Endothelial cell of umbilical vein (primary cell): Measurements from ENCODE around the gene NCAPG2. TPM values are rescaled to one million over a fixed set of nuclear protein-coding genes. Genes with fewer than 3 reads are reported as not detected.

Experiments
- BruUV-seq: library from RNA; stranded (reverse); fragments of 400-500 nt; replicated peaks from 2 replicates; lab custom pipeline; 2021; lab: Mats Ljungman, UMichigan
- CTCF ChIA-PET: fragments of 300-600, 350-600 bp; sonication (Branson Sonifier 250); formaldehyde crosslinking; loops from one replicate; lab custom pipeline; 2021; ENCODE audit warnings: antibody characterized with exemption, inconsistent platforms; lab: Charles Lee
- POLR2A ChIA-PET: fragments of 300-600, 350-600 bp; sonication (Branson Sonifier 250); formaldehyde crosslinking; loops from one replicate; lab custom pipeline; 2021; ENCODE audit warnings: antibody characterized with exemption, inconsistent platforms; lab: Charles Lee
- DNase-seq: peaks from one replicate; pipeline ENCODE4 v3.0.0-alpha.2; 2011; ENCODE audit warnings: low read depth, low spot score
- FAIRE-seq: peaks from 2 replicates; lab custom pipeline; 2011; peaks lifted over from hg19 to GRCh38; lab: Jason Lieb, UNC
- H2AFZ ChIP-seq: 2 replicates; pipeline ENCODE4 v1.6.0; 2012; ENCODE audit warnings: low read depth, low read length, control low read depth, inconsistent platforms
- H3K27ac ChIP-seq: 2 replicates; pipeline ENCODE4 v1.5.1; 2011; ENCODE audit warnings: low read depth, mild to moderate bottlenecking, control low read depth, low read length, moderate library complexity; ENCODE audit not compliant: insufficient read depth
- H3K27me3 ChIP-seq, 2 experiments: 2 replicates each; pipeline versions ENCODE4 v1.6.0 to v1.6.1; 2011; ENCODE audit warnings: low read length in 2 of 2, mixed read lengths in 1 of 2; ENCODE audit not compliant: control insufficient read depth in 2 of 2, insufficient read depth in 2 of 2
- H3K36me3 ChIP-seq, 2 experiments: 2 replicates in 1 of 2; 3 replicates in 1 of 2; pipeline ENCODE4 v1.5.1; 2011; ENCODE audit warnings: low read length in 2 of 2, mild to moderate bottlenecking in 1 of 2, moderate library complexity in 1 of 2; ENCODE audit not compliant: control insufficient read depth in 2 of 2, insufficient read depth in 2 of 2; ENCODE audit errors: extremely low read depth in 1 of 2
- H3K4me1 ChIP-seq: 3 replicates; pipeline ENCODE4 v1.5.1; 2011; ENCODE audit warnings: mild to moderate bottlenecking, low read length; ENCODE audit not compliant: control insufficient read depth, insufficient read depth; ENCODE audit errors: extremely low read depth
- H3K4me2 ChIP-seq: 2 replicates; pipeline ENCODE4 v1.6.1; 2011; ENCODE audit warnings: low read length, control low read depth, mixed read lengths; ENCODE audit not compliant: insufficient read depth
- H3K4me3 ChIP-seq, 3 experiments: fragments of 200-600 bp in 1 of 3; sonication (generic), shearing (Covaris generic) in 1 of 3; replicated peaks in 1 of 3; 2 replicates each; pipeline ENCODE4 v1.5.1; 2011 to 2016; ENCODE audit warnings: control low read depth in 3 of 3, low read length in 3 of 3, mild to moderate bottlenecking in 2 of 3, inconsistent platforms in 1 of 3, low read depth in 1 of 3, moderate library complexity in 1 of 3; ENCODE audit not compliant: insufficient read depth in 1 of 3
- H3K79me2 ChIP-seq: 2 replicates; pipeline ENCODE4 v1.6.0; 2012; ENCODE audit warnings: low read length, inconsistent platforms; ENCODE audit not compliant: control insufficient read depth, insufficient read depth
- H3K9ac ChIP-seq: replicated peaks from 2 replicates; pipeline ENCODE3; 2011; ENCODE audit warnings: low read length, control low read depth; ENCODE audit not compliant: insufficient read depth; ENCODE audit errors: extremely low read depth
- H3K9me1 ChIP-seq: replicated peaks from 3 replicates; pipeline ENCODE4 v1.6.0; 2011; ENCODE audit warnings: mild to moderate bottlenecking, low read length; ENCODE audit not compliant: control insufficient read depth, insufficient read depth; ENCODE audit errors: extremely low read depth
- H3K9me3 ChIP-seq: replicated peaks from 2 replicates; pipeline ENCODE4 v1.5.1; 2012; ENCODE audit warnings: low read length, inconsistent platforms; ENCODE audit not compliant: control insufficient read depth, insufficient read depth
- H4K20me1 ChIP-seq: replicated peaks from 2 replicates; pipeline ENCODE3; 2011; ENCODE audit warnings: mild to moderate bottlenecking, low read length; ENCODE audit not compliant: control insufficient read depth, insufficient read depth; ENCODE audit errors: extremely low read depth
- EZH2 ChIP-seq: IDR thresholded peaks from 2 replicates; pipeline ENCODE4 v1.6.1; 2012; ENCODE audit warnings: borderline replicate concordance, low read depth, mild to moderate bottlenecking, moderate library complexity, low read length, inconsistent platforms; ENCODE audit not compliant: severe bottlenecking
- FOS ChIP-seq: IDR thresholded peaks from 2 replicates; pipeline ENCODE4 v1.6.1; 2011; ENCODE audit warnings: mild to moderate bottlenecking, low read length, moderate library complexity, borderline replicate concordance; ENCODE audit not compliant: insufficient read depth
- GATA2 ChIP-seq: IDR thresholded peaks from 2 replicates; pipeline ENCODE4 v1.7.0; 2011; ENCODE audit warnings: low read depth, mild to moderate bottlenecking, moderate library complexity, mixed read lengths, low read length; ENCODE audit not compliant: insufficient read length, insufficient read depth
- JUN ChIP-seq: IDR thresholded peaks from 2 replicates; pipeline ENCODE4 v1.6.1; 2011; ENCODE audit warnings: borderline replicate concordance, low read depth; ENCODE audit not compliant: insufficient read length, insufficient read depth
- MYC ChIP-seq: IDR thresholded peaks from one replicate; pipeline ENCODE4 v1.6.1; 2011; ENCODE audit warnings: mild to moderate bottlenecking, low read depth, low read length
- POLR2A ChIP-seq: IDR thresholded peaks from 2 replicates; pipeline ENCODE4 v1.6.1; 2012; ENCODE audit warnings: low read depth, mild to moderate bottlenecking, control low read depth, low read length
- POLR2AphosphoS5 ChIP-seq: IDR thresholded peaks from 2 replicates; pipeline ENCODE4 v1.6.1; 2012; ENCODE audit warnings: low read depth, mild to moderate bottlenecking, control low read depth, low read length, moderate library complexity; ENCODE audit not compliant: insufficient read depth
- dilution Hi-C: fragments of 300-500 bp; cut with MboI; formaldehyde crosslinking; loops from one replicate; pipeline ENCODE4 v1.15.0; 2019; ENCODE audit warnings: low sequenced_read_pairs; ENCODE audit not compliant: extremely low pct_ligation_motif_present
- intact Hi-C: fragments of 100-400 bp; cut with micrococcal nuclease; formaldehyde crosslinking; loops from one replicate; pipeline ENCODE4 v1.10.0; 2022
- polyA plus RNA-seq, 4 experiments: library from polyadenylated mRNA; depleted of rRNA in 3 of 4; stranded (reverse) in 3 of 4; unstranded in 1 of 4; fragments of >200 nt; gene quantifications; 2 replicates each; pipeline versions ENCODE4 v1.2.1 to v1.2.3, GENCODE V29; 2011 to 2012; ENCODE audit warnings: missing spikeins in 1 of 4
- total RNA-seq: library from RNA; stranded (reverse); gene quantifications from 2 replicates; pipeline ENCODE4 v1.2.3, GENCODE V29; 2021
- TF ChIP-seq, protein P1 (sequence below): IDR thresholded peaks from 2 replicates; pipeline ENCODE4 v1.6.1; 2011; ENCODE audit not compliant: insufficient read depth, insufficient read length
- TF ChIP-seq, protein P2 (sequence below), 2 donors: IDR thresholded peaks; 1 replicate in 1 of 2; 2 replicates in 1 of 2; pipeline ENCODE4 v1.5.1; 2011; ENCODE audit warnings: low read length in 2 of 2, mild to moderate bottlenecking in 2 of 2, moderate library complexity in 2 of 2, control low read depth in 1 of 2, inconsistent platforms in 1 of 2, low read depth in 1 of 2; ENCODE audit not compliant: insufficient read depth in 1 of 2; ENCODE audit errors: extremely low read depth in 1 of 2

The NCAPG2 gene
- total and polyA plus RNA-seq, 2 donors (not counting 3 experiments of a cell fraction or from before 2014, with no cell fraction given), result 19.2 to 62.3 TPM

DNA sequence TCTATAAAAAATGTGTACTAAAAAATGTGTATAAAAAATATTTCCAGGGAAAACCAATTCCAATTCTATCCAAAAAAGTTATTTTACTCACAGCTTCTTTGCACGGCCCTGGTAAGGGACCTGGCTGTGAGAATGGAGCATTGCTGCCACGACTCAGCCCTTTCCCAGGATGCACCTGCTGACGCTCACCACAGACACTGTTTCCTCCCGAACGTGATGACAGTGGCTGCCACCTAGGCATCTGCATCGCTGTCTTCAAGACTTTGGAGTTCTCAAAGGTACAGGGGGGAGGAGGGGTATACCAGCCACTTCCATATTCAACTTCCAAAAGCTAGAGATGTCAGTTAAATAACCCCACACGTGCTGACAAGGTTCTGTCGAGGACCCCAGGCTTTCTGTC lies 93.1 kb downstream of the NCAPG2 start:
- POLR2A ChIA-PET, result no interaction called here
- CTCF ChIA-PET, result interaction anchor here (0.9 kb wide), 1 partner anchor 365 kb away, joined by 3 read pairs; no protein-coding TSS in a partner anchor
- no peaks in the 10 kb centered on the region for H3K4me1 ChIP-seq
- dilution Hi-C loops (no loop called here), intact Hi-C loops (no loop called here)
- H3K27me3 ChIP-seq, result no peaks in the 10 kb centered on the region
- FAIRE-seq (no peak), DNase-seq (no peak)
- no peaks in the 10 kb centered on the region for H3K36me3 ChIP-seq
- H2AFZ ChIP-seq, result no peak overlapping the region
- TF ChIP-seq MYC, result no peak
- TF ChIP-seq, protein P1, sequence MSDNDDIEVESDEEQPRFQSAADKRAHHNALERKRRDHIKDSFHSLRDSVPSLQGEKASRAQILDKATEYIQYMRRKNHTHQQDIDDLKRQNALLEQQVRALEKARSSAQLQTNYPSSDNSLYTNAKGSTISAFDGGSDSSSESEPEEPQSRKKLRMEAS, result no peak
- no peak for TF ChIP-seq POLR2A
- TF ChIP-seq GATA2, result no peak
- TF ChIP-seq POLR2AphosphoS5, result no peak
- TF ChIP-seq JUN, result no peak
- TF ChIP-seq, protein P2, sequence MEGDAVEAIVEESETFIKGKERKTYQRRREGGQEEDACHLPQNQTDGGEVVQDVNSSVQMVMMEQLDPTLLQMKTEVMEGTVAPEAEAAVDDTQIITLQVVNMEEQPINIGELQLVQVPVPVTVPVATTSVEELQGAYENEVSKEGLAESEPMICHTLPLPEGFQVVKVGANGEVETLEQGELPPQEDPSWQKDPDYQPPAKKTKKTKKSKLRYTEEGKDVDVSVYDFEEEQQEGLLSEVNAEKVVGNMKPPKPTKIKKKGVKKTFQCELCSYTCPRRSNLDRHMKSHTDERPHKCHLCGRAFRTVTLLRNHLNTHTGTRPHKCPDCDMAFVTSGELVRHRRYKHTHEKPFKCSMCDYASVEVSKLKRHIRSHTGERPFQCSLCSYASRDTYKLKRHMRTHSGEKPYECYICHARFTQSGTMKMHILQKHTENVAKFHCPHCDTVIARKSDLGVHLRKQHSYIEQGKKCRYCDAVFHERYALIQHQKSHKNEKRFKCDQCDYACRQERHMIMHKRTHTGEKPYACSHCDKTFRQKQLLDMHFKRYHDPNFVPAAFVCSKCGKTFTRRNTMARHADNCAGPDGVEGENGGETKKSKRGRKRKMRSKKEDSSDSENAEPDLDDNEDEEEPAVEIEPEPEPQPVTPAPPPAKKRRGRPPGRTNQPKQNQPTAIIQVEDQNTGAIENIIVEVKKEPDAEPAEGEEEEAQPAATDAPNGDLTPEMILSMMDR (IDR thresholded peaks at IDR 0.05; ENCODE audit: extremely low read depth in 1 of 2, insufficient read depth in 1 of 2, low read depth in 1 of 2, low read length in 2 of 2), result no peak
- TF ChIP-seq EZH2, result no peak
- no peak for TF ChIP-seq FOS
- H3K9ac ChIP-seq, result no peak overlapping the region
- H3K27ac ChIP-seq, result no peak overlapping the region
- no peaks in the 10 kb centered on the region for H3K9me3 ChIP-seq
- no TSS peak for BruUV-seq
- H3K4me2 ChIP-seq, result no peak overlapping the region
- H3K4me3 ChIP-seq, result no peak overlapping the region
- H3K79me2 ChIP-seq, result no peaks in the 10 kb centered on the region
- no peaks in the 10 kb centered on the region for H4K20me1 ChIP-seq
- H3K9me1 ChIP-seq, result no peaks in the 10 kb centered on the region
